Kidney epithelial cell (primary cell): Measurements from ENCODE around the gene PPP1R8. TPM values are rescaled to one million over a fixed set of nuclear protein-coding genes. Genes with fewer than 3 reads are reported as not detected.
"Not testable (repeated sequence)": the region's sequence is repeated elsewhere in the genome, so short reads cannot be mapped to it uniquely, and the experiment has no call there.

ENCODE experiments used
- DNase-seq: peaks from one replicate; pipeline ENCODE4 v3.0.0-alpha.2; 2010; ENCODE audit warnings: low read depth
- H3K27me3 ChIP-seq: 2 replicates; pipeline ENCODE4 v1.6.0; 2011; ENCODE audit warnings: low read length; ENCODE audit not compliant: control insufficient read depth, insufficient read depth
- H3K36me3 ChIP-seq: 2 replicates; pipeline ENCODE4 v1.5.1; 2011; ENCODE audit warnings: low read length; ENCODE audit not compliant: control insufficient read depth, insufficient read depth
- H3K4me3 ChIP-seq: 2 replicates; pipeline ENCODE4 v1.5.1; 2011; ENCODE audit warnings: low read depth, mild to moderate bottlenecking, control low read depth, low read length
- total RNA-seq: library from RNA; depleted of rRNA; stranded (reverse); fragments of >200 nt; gene quantifications from 2 replicates; pipeline ENCODE4 v1.2.3, GENCODE V29; 2015
- TF ChIP-seq, protein P1 (sequence below): IDR thresholded peaks from 2 replicates; pipeline ENCODE4 v1.5.1; 2011; ENCODE audit warnings: mild to moderate bottlenecking, moderate library complexity, low read length, control low read depth, inconsistent platforms; ENCODE audit not compliant: insufficient read depth, poor library complexity, severe bottlenecking

Gene PPP1R8
- total RNA-seq, 1 donor from 2014 or later, result 53.1 TPM

DNA sequence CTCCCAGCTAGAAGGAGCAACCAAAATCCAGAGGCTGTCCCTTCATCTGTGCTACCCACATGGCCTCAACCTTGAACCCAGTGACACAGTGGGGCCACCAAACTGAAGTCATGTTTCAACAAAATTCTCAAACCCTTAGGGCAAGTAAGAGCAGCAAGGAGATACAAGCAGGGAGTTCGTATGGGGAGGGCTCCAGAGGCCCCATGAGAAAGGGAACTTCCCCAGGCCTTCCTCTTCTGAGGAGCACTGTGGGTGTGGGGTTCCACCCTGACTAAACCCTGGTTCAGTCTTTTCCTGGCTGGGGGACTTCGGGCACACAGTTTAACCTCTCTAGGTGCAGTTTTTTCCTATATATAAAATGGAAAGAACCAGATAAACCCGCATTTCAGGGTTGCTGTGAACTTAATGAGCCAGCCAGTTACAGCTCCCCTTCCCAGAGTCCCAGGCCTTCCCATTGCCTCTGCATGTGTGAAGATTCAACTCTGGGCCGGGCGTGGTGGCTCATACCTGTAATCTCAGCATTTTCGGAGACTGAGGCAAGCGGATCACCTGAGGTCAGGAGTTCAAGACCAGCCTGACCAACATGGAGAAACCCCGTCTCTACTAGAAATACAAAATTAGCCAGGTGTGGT lies 33.8 kb downstream of the PPP1R8 start:
- Histone ChIP-seq H3K4me3 (no peak overlapping the region), H3K36me3 (no peaks in the 10 kb centered on the region), H3K27me3 (no peaks in the 10 kb centered on the region)
- no peak for DNase-seq
- TF ChIP-seq, protein P1, sequence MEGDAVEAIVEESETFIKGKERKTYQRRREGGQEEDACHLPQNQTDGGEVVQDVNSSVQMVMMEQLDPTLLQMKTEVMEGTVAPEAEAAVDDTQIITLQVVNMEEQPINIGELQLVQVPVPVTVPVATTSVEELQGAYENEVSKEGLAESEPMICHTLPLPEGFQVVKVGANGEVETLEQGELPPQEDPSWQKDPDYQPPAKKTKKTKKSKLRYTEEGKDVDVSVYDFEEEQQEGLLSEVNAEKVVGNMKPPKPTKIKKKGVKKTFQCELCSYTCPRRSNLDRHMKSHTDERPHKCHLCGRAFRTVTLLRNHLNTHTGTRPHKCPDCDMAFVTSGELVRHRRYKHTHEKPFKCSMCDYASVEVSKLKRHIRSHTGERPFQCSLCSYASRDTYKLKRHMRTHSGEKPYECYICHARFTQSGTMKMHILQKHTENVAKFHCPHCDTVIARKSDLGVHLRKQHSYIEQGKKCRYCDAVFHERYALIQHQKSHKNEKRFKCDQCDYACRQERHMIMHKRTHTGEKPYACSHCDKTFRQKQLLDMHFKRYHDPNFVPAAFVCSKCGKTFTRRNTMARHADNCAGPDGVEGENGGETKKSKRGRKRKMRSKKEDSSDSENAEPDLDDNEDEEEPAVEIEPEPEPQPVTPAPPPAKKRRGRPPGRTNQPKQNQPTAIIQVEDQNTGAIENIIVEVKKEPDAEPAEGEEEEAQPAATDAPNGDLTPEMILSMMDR, result no peak

DNA sequence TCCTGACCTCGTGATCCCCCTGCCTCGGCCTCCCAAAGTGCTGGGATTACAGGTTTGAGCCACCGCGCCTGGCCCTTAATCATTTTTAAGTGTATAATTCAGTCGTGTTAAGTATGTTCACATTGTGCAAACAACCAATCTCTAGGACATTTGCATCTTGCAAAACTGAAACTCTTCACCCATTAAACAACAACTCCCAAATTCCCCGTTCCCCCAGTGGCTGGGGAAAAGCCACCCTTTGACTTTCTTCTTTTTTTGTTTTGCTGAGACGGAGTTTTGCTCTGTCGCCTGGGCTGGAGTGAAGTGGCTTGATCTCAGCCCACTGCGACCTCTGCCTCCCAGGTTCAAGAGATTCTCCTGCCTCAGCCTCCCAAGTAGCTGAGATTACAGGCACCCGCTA lies 35.2 kb downstream of the PPP1R8 start:
- H3K36me3 ChIP-seq, result no peaks in the 10 kb centered on the region
- no peak overlapping the region for H3K4me3 ChIP-seq
- no peaks in the 10 kb centered on the region for H3K27me3 ChIP-seq
- TF ChIP-seq, protein P1, result no peak
- no peak for DNase-seq

DNA sequence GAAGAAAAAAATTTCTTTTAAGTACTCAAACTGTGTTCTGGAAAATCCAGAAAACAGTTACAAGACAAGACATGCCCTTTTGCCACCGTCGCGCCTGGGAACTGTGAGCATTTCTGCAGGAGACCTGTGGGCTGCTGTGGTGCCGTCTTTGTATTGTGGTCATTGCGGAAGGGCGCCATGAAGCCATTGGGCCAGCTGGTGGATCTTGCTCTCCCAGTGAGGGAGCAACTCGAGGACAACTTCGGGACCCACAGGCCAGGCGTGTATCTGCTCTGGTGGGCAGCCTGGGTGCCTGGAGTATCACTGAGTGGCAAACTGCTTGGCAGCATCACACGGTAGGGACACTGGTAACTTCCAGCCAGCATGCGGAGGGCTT lies 38.0 kb downstream of the PPP1R8 start:
- Histone ChIP-seq H3K4me3 (no peak overlapping the region), H3K36me3 (no peaks in the 10 kb centered on the region), H3K27me3 (no peaks in the 10 kb centered on the region)
- no peak for DNase-seq
- TF ChIP-seq, protein P1, result no peak

DNA sequence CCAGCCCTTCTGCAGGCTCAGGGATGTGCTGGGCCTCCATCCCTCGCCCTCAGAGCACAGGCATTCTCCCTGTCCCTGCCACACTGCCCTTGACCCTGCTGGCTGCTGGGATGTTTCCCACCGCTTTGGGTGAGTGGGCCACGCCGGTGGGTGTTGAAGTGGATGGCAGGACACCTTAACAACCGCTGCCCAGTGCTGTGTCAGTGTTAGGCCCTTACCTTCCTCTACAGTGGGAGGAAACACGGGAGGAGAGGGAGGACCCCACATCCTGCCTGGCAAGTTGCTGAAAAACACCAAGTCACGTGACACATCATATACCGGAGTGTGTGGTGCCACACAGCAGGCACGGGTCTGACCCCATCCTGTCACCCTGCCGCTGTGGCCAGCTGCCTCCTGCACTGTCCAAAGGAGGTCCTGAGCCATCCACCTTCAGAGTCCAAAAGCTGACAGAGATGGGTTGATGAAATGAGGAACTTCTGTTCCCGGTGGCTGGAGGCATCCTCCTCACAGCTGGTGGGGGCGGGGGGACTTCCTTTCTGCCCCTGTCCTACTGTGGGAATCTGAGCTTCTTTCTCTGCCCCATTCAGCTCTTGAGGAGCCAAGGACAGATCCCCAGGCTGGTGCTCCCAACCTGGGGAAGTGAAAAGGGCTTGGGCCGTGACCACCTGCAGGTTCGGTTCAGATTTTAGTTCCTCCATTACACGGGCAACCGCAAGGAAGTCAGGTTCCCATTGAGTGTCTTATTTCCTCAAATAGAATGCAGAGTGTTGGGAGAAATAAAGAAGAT lies 38.5 kb downstream of the PPP1R8 start:
- H3K27me3 ChIP-seq, result no peaks in the 10 kb centered on the region
- TF ChIP-seq, protein P1, result no peak
- DNase-seq, result no peak
- no peaks in the 10 kb centered on the region for H3K36me3 ChIP-seq
- no peak overlapping the region for H3K4me3 ChIP-seq

DNA sequence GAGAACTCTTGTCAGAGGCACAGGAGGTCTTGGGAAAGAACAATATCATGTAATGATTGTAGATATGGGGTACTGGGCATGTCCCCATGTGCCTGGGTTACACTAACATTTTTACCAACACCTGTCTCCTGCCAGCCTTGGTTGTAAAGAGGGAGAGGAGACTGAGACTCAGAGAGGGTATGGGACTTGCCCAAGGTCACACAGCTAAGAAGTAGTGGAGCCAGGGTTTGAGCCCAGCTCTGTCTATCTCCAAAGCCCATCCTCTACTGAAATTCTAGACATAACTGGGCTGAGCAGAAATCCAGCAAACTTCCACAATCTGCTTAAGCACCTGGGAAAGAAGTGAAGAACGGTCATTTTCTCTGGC lies 39.1 kb downstream of the PPP1R8 start:
- Histone ChIP-seq H3K27me3 (no peaks in the 10 kb centered on the region), H3K36me3 (no peaks in the 10 kb centered on the region), H3K4me3 (no peak overlapping the region)
- no peak for DNase-seq
- TF ChIP-seq, protein P1, result no peak

DNA sequence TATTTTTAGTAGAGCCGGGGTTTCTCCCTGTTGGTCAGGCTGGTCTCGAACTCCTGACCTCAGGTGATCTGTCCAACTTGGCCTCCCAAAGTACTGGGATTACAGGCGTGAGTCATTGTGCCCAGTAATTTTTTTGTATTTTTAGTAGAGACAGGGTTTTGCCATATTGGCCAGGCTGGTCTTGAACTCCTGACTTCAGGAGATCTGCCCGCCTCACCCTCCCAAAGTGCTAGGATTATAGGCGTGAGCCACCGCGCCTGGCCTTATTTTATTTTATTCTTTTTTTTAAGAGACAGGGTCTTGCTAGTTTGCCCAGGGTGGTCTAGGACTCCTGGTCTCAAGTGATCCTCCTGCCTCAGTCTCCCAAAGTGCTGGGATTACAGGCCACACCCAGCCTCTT lies 40.5 kb downstream of the PPP1R8 start:
- not testable (repeated sequence) for H3K36me3 ChIP-seq, H3K4me3 ChIP-seq, H3K27me3 ChIP-seq, DNase-seq
